Measurements from ENCODE around the gene RAB23.

RAB23 gene

GRCh38 chr6:57172136-57173055 is 49.7 kb downstream of the RAB23 start, which contains the start of gene BAG2:
Gene BAG2, plus strand, starts transcription at chr6:57172326. Its CDS starts 372 bp downstream, at chr6:57172698.
- DNase-seq (peak; percentile 89), ATAC-seq (ENCODE audit: insufficient read depth, low read depth) (peak; percentile 91)
- Histone ChIP-seq H3K27me3 (ENCODE audit: insufficient read depth, low read length, poor library complexity) (no peaks in the 10 kb centered on the region), H3K36me3 (ENCODE audit: insufficient read depth, low read length) (peaks cover 4% of the 10 kb centered on the region; the same call in 1 of the 2 replicates), H3K79me2 (ENCODE audit: insufficient read depth, low read length) (peaks cover 46% of the 10 kb centered on the region), H3K9me3 (ENCODE audit: insufficient read depth, low read length, severe bottlenecking) (no peaks in the 10 kb centered on the region), H3K27ac (ENCODE audit: low read length) (peak within 1 kb of the TSS; percentile 75), H4K20me1 (ENCODE audit: insufficient read depth, low read length) (no peaks in the 10 kb centered on the region), H3K9ac (ENCODE audit: low read depth, low read length) (peak within 1 kb of the TSS; percentile 80), H3K4me2 (ENCODE audit: insufficient read depth, low read length) (peak within 1 kb of the TSS; percentile 95), H3K4me1 (ENCODE audit: insufficient read depth, low read length) (peaks cover 38% of the 10 kb centered on the region), H3K4me3 (ENCODE audit: low read depth in 1 of 2, low read length in 2 of 2) (peak within 1 kb of the TSS; percentile 66 to 69), H2AFZ (ENCODE audit: low read depth, low read length) (peak within 1 kb of the TSS; percentile 78)
- TF ChIP-seq EZH2 (IDR thresholded peaks at IDR 0.05; ENCODE audit: borderline replicate concordance, low read depth, low read length, severe bottlenecking), result no peak
- no peak for TF ChIP-seq CTCF (IDR thresholded peaks at IDR 0.05; ENCODE audit: borderline replicate concordance, extremely low read depth, low read length, poor library complexity, severe bottlenecking)

- no peaks in the 10 kb centered on the region for H3K9me3 ChIP-seq (ENCODE audit: insufficient read depth, low read length, severe bottlenecking)
- no peaks in the 10 kb centered on the region for H4K20me1 ChIP-seq (ENCODE audit: insufficient read depth, low read length)
- H3K4me1 ChIP-seq (ENCODE audit: insufficient read depth, low read length), result no peaks in the 10 kb centered on the region
- TF ChIP-seq CTCF (IDR thresholded peaks at IDR 0.05; ENCODE audit: borderline replicate concordance, extremely low read depth, low read length, poor library complexity, severe bottlenecking), result no peak
- no peak for TF ChIP-seq EZH2 (IDR thresholded peaks at IDR 0.05; ENCODE audit: borderline replicate concordance, low read depth, low read length, severe bottlenecking)
- no peak for DNase-seq
- no peak for ATAC-seq (ENCODE audit: insufficient read depth, low read depth)
- H3K36me3 ChIP-seq (ENCODE audit: insufficient read depth, low read length), result peaks cover 33% of the 10 kb centered on the region
- no peak overlapping the region for H3K9ac ChIP-seq (ENCODE audit: low read depth, low read length)
- H2AFZ ChIP-seq (ENCODE audit: low read depth, low read length), result no peak overlapping the region
- H3K27me3 ChIP-seq (ENCODE audit: insufficient read depth, low read length, poor library complexity), result no peaks in the 10 kb centered on the region
- no peak overlapping the region for H3K27ac ChIP-seq (ENCODE audit: low read length)
- H3K79me2 ChIP-seq (ENCODE audit: insufficient read depth, low read length), result no peaks in the 10 kb centered on the region
- no peak overlapping the region for H3K4me2 ChIP-seq (ENCODE audit: insufficient read depth, low read length)
- no peak overlapping the region for H3K4me3 ChIP-seq (ENCODE audit: low read depth in 1 of 2, low read length in 2 of 2)
Observed at GRCh38 chr6:57165080-57165479, 57.0 kb downstream of the RAB23 start.

- TF ChIP-seq EZH2 (IDR thresholded peaks at IDR 0.05; ENCODE audit: borderline replicate concordance, low read depth, low read length, severe bottlenecking) (no peak), CTCF (IDR thresholded peaks at IDR 0.05; ENCODE audit: borderline replicate concordance, extremely low read depth, low read length, poor library complexity, severe bottlenecking) (no peak)
- no peak overlapping the region for H3K4me3 ChIP-seq (ENCODE audit: low read depth in 1 of 2, low read length in 2 of 2)
Observed at GRCh38 chr6:57163956-57164355, 58.2 kb downstream of the RAB23 start.

More at GRCh38 chr6:57163956-57164355, 58.2 kb downstream of the RAB23 start:
- Histone ChIP-seq H3K9me3 (ENCODE audit: insufficient read depth, low read length, severe bottlenecking) (no peaks in the 10 kb centered on the region), H3K4me2 (ENCODE audit: insufficient read depth, low read length) (no peak overlapping the region), H3K79me2 (ENCODE audit: insufficient read depth, low read length) (no peaks in the 10 kb centered on the region), H3K4me1 (ENCODE audit: insufficient read depth, low read length) (no peaks in the 10 kb centered on the region), H3K27ac (ENCODE audit: low read length) (no peak overlapping the region), H4K20me1 (ENCODE audit: insufficient read depth, low read length) (no peaks in the 10 kb centered on the region), H3K36me3 (ENCODE audit: insufficient read depth, low read length) (peaks cover 33% of the 10 kb centered on the region), H3K27me3 (ENCODE audit: insufficient read depth, low read length, poor library complexity) (no peaks in the 10 kb centered on the region), H2AFZ (ENCODE audit: low read depth, low read length) (no peak overlapping the region), H3K9ac (ENCODE audit: low read depth, low read length) (no peak overlapping the region)
- DNase-seq (no peak), ATAC-seq (ENCODE audit: insufficient read depth, low read depth) (no peak)
